DOHH2 (cell line): ENCODE results near the gene SEC23IP.

Experiments used
- H3F3A ChIP-seq: fragments of 200-600 bp; sonication (generic), shearing (Covaris generic); 2 replicates; pipeline ENCODE4 v1.6.0; 2016; ENCODE audit warnings: antibody characterized with exemption, mild to moderate bottlenecking; ENCODE audit not compliant: control insufficient read depth, insufficient read depth
- H3K27ac ChIP-seq: fragments of 200-600 bp; sonication (generic); 2 replicates; pipeline ENCODE4 v1.5.1; 2014; ENCODE audit warnings: low read depth, mild to moderate bottlenecking, low read length, moderate library complexity
- H3K27me3 ChIP-seq: fragments of 200-600 bp; sonication (generic); 2 replicates; pipeline ENCODE4 v1.6.1; 2014; ENCODE audit warnings: mild to moderate bottlenecking, low read length, mixed read lengths; ENCODE audit not compliant: control insufficient read depth
- H3K36me3 ChIP-seq: fragments of 200-600 bp; sonication (generic); 2 replicates; pipeline ENCODE4 v1.6.1; 2014; ENCODE audit warnings: mild to moderate bottlenecking, low read length, moderate library complexity, mixed read lengths; ENCODE audit not compliant: control insufficient read depth
- H3K4me1 ChIP-seq: fragments of 200-600 bp; sonication (generic); 2 replicates; pipeline ENCODE4 v1.6.1; 2014; ENCODE audit warnings: mild to moderate bottlenecking, low read length, mixed read lengths; ENCODE audit not compliant: control insufficient read depth
- H3K4me2 ChIP-seq: fragments of 200-600 bp; sonication (generic); 2 replicates; pipeline ENCODE4 v1.6.0; 2014; ENCODE audit warnings: mild to moderate bottlenecking, low read length, moderate library complexity
- H3K4me3 ChIP-seq: fragments of 200-600 bp; sonication (generic); 2 replicates; pipeline ENCODE4 v1.5.1; 2014; ENCODE audit warnings: mild to moderate bottlenecking, low read length, mixed read lengths
- H3K79me2 ChIP-seq: fragments of 200-600 bp; sonication (generic); 2 replicates; pipeline ENCODE4 v1.6.1; 2014; ENCODE audit warnings: mild to moderate bottlenecking, low read length, mixed read lengths; ENCODE audit not compliant: control insufficient read depth
- H3K9me2 ChIP-seq: fragments of 200-600 bp; sonication (generic); replicated peaks from 2 replicates; pipeline ENCODE4 v1.6.1; 2014; ENCODE audit warnings: mild to moderate bottlenecking, low read length, mixed read lengths; ENCODE audit not compliant: control insufficient read depth
- H3K9me3 ChIP-seq: fragments of 200-600 bp; sonication (generic); 2 replicates; pipeline ENCODE4 v1.6.1; 2014; ENCODE audit warnings: antibody characterized with exemption, low read length, mixed read lengths; ENCODE audit not compliant: control insufficient read depth, insufficient read depth
- H4K20me1 ChIP-seq: fragments of 200-600 bp; sonication (generic); 2 replicates; pipeline ENCODE4 v1.6.0; 2014; ENCODE audit warnings: low read depth, mild to moderate bottlenecking, antibody characterized with exemption, low read length, moderate library complexity; ENCODE audit not compliant: control insufficient read depth, insufficient read depth
- CTCF ChIP-seq: fragments of 200-600 bp; sonication (generic); IDR thresholded peaks from one replicate; pipeline ENCODE4 v1.5.1; 2014; ENCODE audit warnings: antibody characterized with exemption, mild to moderate bottlenecking, low read depth, low read length; ENCODE audit not compliant: poor library complexity, severe bottlenecking
- EZH2phosphoT487 ChIP-seq: fragments of 200-600 bp; sonication (generic); IDR thresholded peaks from 2 replicates; pipeline ENCODE4 v1.6.1; 2017; ENCODE audit warnings: borderline replicate concordance, mild to moderate bottlenecking, antibody characterized with exemption, low read length, moderate library complexity, mixed read lengths

Gene SEC23IP

GRCh38 chr10:119970107-119970506 lies 77.6 kb downstream of the SEC23IP start:
- no peaks in the 10 kb centered on the region for H3K9me2 ChIP-seq
- no peaks in the 10 kb centered on the region for H3F3A ChIP-seq
- no peaks in the 10 kb centered on the region for H3K4me1 ChIP-seq
- no peak overlapping the region for H3K4me2 ChIP-seq
- H3K4me3 ChIP-seq = no peak overlapping the region
- no peaks in the 10 kb centered on the region for H3K27me3 ChIP-seq
- no peaks in the 10 kb centered on the region for H3K36me3 ChIP-seq
- no peak for TF ChIP-seq EZH2phosphoT487
- no peak for TF ChIP-seq CTCF
- no peaks in the 10 kb centered on the region for H3K79me2 ChIP-seq
- no peaks in the 10 kb centered on the region for H4K20me1 ChIP-seq
- H3K27ac ChIP-seq = no peak overlapping the region
- H3K9me3 ChIP-seq = peaks cover 6% of the 10 kb centered on the region; the same call in 1 of the 2 replicates

GRCh38 chr10:119970963-119971362 lies 78.4 kb downstream of the SEC23IP start:
- Histone ChIP-seq H3K36me3 (no peaks in the 10 kb centered on the region), H3K79me2 (no peaks in the 10 kb centered on the region), H3K4me3 (no peak overlapping the region), H3K27ac (no peak overlapping the region), H3K9me3 (peaks cover 6% of the 10 kb centered on the region; the same call in 1 of the 2 replicates), H3K9me2 (no peaks in the 10 kb centered on the region), H4K20me1 (no peaks in the 10 kb centered on the region), H3K27me3 (no peaks in the 10 kb centered on the region), H3K4me2 (no peak overlapping the region), H3K4me1 (no peaks in the 10 kb centered on the region), H3F3A (no peaks in the 10 kb centered on the region)
- TF ChIP-seq CTCF (no peak), EZH2phosphoT487 (no peak)

- H3K27me3 ChIP-seq = no peaks in the 10 kb centered on the region
- H3K4me2 ChIP-seq = no peak overlapping the region
- H3F3A ChIP-seq = no peaks in the 10 kb centered on the region
- H4K20me1 ChIP-seq = no peaks in the 10 kb centered on the region
- no peak overlapping the region for H3K4me3 ChIP-seq
- no peaks in the 10 kb centered on the region for H3K36me3 ChIP-seq
- TF ChIP-seq EZH2phosphoT487 = no peak
- TF ChIP-seq CTCF = no peak
- H3K27ac ChIP-seq = no peak overlapping the region
- H3K79me2 ChIP-seq = no peaks in the 10 kb centered on the region
- H3K9me3 ChIP-seq = no peaks in the 10 kb centered on the region
- no peaks in the 10 kb centered on the region for H3K4me1 ChIP-seq
- no peaks in the 10 kb centered on the region for H3K9me2 ChIP-seq
Observed at GRCh38 chr10:119973281-119973680, 80.8 kb downstream of the SEC23IP start.

- H3F3A ChIP-seq = no peaks in the 10 kb centered on the region
- no peak overlapping the region for H3K27ac ChIP-seq
- H3K9me3 ChIP-seq = no peaks in the 10 kb centered on the region
- H3K27me3 ChIP-seq = no peaks in the 10 kb centered on the region; the same call in 1 of the 2 replicates
- no peak overlapping the region for H3K4me3 ChIP-seq
- H3K79me2 ChIP-seq = no peaks in the 10 kb centered on the region
- TF ChIP-seq EZH2phosphoT487 (no peak), CTCF (no peak)
- no peaks in the 10 kb centered on the region for H3K9me2 ChIP-seq
- no peaks in the 10 kb centered on the region for H3K4me1 ChIP-seq
- no peak overlapping the region for H3K4me2 ChIP-seq
- H3K36me3 ChIP-seq = no peaks in the 10 kb centered on the region
- H4K20me1 ChIP-seq = no peaks in the 10 kb centered on the region
Observed at GRCh38 chr10:119976421-119976820, 83.9 kb downstream of the SEC23IP start.
